GM21515 (cell line): ENCODE results near the gene CCR1.
"Not testable (repeated sequence)": the region's sequence is repeated elsewhere in the genome, so short reads cannot be mapped to it uniquely, and the experiment has no call there.

Source experiments
- ATAC-seq: cut with Tn5 transposase; IDR thresholded peaks from one replicate; pipeline ENCODE4 v1.9.1; 2021; ENCODE audit not compliant: unreplicated experiment

The CCR1 gene

DNA sequence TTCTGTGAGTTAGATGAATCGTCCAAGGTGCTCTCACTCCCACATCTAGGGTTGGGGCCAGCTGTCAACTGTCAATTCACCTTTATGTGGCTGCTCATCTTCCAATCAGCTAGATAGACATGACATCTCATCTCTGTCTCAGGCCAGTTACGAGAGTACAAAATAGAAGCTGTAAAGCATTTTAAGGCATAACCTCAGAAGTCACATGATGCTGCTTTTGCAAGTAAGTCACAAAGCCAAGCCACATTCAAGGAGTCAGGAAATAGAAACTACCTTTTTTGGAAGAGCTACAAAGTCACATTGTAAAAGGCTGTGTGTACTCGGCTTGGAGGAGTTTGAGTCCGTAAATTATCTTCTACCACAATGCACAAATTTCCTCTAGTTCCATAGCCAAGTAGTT, 5.1 kb upstream of the CCR1 start:
- no peak for ATAC-seq

DNA sequence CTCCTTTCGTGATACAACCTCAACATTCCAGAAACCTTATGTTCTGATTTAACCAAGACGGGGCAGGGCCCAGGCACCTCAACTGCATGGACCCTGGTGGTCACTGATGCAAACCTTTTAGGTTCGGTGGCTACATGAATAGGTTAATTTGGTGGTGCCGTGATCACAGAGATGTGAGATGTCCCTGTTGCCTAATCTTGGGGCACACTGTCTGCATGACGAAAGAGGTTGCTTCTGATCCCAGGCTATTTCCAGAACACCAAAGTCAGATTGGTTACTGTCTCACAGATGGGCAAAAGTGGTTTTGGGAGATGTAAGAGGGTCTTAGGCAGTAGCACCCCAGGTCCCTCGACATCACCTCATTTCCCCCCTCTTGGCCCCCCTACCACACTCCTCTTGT, 4.0 kb upstream of the CCR1 start:
- no peak for ATAC-seq

DNA sequence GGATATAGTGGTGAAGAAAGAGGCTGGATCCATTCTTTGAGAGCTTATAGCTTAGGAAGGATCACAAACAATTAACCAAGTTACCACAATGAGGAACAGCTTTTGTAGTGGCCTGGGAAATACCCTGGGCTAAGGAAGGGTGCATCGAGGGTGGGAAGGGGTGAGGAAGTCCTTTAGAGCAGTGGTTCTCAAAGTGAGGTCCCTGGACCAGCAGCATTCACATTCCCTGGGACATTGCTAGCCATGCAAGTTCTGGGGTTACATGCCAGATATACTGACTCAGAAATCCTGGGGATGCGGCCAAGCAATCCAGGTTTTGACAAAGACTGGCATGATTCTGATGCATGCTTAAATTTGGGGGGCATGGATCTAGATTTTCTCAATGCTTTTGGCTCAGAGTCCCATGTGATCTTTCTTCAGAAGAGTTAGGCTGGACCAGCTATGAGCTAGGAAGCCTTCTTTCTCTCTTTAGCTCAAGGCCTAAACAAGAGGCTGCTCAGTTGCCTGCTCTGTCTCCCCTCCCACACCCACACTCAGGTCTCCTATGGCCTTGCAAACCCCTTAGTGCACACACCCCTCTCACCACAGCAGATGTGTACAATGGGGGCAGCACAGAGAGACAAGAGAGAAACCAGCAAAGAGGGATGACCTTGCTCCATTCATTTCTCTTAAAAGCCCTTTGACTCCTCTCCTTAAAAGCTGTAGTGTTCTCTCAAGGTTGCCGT, 1.8 kb upstream of the CCR1 start:
- ATAC-seq, result no peak

DNA sequence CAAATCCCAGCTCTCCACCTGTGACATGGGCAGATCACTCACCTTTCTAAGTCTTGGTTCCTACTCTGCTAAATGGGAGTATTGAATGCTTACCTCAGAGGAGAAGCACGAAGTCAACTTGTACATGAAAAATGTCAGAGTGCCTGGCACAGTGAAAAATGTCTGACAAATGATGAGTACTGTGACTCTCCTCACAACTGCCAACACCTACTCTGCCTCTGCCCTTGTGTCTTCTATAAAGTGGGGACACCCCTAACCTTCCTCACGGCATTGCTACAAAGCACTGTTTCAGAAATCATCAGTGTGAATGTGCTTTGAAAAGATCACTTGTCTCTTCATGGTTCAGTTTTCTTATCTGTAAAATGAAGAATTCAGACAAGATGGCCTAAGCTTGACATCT, 940 bp upstream of the CCR1 start:
- no peak for ATAC-seq

DNA sequence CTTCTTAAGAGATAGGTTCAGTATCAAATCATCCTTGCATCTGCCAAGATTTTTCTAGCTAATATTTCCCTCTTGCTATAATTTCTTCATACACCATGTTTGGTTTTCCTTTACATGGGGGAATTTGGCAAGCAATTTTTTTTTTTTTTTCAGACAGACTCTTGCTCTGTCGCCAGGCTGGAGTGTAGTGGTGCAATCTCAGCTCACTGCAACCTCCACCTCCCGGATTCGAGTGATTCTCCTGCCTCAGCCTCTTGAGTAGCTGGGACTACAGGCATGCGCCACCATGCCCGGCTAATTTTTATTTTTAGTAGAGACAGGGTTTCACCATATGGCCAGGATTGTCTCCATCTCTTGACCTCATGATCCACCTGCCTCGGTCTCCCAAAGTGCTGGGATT, 599 bp downstream of the CCR1 start:
- not testable (repeated sequence) for ATAC-seq

DNA sequence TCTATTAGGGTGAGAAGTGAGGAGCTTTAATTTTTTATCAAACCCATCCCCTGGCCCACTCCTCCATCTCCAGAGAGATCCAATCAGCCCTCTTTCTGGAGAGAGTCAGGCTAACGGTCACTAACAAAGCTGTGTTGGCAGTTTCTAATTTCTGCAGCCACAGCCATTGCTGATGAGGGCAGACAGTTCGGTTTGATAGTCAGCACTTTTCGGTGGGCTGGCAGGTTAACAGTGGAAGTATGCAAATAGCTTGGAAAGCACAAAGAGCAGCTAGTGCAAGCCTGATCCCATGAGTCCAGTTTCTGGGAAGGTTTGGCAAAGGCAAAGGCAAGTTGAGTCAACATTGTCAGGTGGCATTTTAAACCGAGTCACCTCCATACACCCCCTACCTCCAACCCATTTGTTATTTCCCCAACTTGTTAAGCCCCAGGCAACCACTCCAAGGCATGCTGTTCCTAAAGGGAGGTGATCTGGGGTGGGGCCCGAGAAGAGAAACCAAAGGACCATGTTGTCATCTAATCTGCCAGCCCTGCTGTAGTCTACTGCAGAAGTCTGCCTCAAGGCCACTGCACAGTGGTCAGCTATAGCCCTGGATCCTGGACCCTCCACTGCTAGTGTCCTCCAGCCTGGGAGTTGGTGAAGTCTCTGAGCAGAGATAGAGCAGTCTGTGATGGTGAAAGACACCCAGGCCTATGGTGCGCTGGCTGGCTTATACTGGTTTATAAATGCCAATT, 1.7 kb downstream of the CCR1 start:
- ATAC-seq, result no peak

DNA sequence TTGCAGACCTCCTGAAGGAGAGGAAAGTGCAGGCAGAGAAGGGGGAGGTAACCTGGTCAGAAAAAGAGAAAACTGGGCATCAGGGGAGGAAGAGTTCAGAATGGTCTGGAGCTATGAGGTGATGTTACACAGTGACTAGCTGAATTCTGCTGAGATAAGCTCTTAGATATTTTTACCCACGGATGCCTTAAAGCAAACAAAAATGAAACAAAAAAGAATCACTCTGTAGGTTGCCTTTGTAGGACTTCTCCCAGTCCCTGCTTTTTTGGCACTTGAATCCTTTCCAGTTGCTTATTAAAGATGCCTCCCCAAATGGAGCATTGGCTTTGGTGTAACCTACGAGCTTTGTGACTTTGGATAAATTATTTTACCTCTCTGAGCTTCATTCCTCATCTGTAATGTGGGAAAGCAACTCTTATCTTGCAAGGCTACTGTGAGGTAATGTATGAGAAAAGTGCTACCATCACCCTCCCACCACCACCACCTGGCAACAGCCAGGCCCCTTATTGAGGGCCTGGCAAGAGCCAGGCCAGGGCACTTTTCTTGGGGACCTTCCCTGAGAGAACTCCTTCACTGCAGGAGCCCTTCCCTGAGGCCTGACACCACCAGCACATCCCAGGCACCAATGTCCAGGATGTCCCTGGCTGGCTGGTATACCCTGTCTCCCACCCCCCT, 2.7 kb downstream of the CCR1 start:
- ATAC-seq, result no peak

DNA sequence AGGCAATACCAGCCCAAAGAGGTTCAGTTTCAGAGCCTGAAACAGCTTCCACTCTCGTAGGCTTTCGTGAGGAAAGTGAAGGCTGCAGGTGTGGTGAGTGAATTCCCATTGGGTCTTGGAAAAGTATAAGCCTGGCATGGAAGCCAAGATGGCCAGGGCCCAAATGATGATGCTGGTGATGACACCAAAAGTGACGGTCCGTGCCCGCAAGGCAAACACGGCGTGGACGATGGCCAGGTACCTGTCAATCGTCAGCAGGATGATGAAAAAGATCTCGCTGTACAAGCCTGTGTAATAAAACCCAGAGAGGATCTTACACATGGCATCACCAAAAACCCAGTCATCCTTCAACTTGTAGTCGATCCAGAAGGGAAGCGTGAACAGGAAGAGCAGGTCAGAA, 4.4 kb downstream of the CCR1 start:
- no peak for ATAC-seq

DNA sequence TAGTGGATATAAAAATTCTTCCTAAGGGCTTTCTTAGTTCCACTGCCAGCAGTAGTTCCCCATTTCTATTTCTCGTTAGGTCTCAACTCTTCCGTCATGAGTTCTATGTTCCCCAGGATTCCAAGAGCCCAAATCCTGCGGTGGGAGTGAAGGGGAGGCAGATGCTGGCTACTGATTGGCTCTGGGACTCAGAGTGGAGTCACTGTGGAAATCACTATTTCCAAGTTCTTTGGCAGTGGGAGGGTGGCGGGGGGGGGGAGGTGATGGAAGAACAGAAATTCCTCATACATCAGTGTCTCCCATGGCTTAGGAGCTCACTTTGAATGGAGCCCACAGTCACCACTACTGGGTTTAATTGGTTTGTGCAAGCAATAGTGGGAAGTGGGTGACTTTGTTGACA, 5.6 kb downstream of the CCR1 start:
- no peak for ATAC-seq

DNA sequence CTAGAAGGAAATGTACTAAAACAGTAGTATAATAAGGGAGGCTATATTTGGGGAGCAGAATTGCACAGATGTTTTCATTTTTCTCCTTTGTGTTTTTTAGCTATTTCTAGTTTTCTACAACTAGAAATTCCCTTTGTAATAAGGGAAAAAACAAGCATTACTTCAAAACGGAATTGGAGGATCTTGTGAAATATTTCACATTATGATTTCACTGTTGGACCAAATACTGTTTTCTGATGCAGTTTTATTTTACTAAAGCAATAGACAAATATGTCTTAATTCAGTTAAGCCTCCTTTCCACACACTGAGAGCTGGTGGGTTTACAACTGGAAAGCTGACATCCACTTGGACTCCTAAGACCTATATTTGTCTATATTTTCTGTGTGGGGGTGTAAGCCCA, 7.3 kb downstream of the CCR1 start:
- no peak for ATAC-seq

DNA sequence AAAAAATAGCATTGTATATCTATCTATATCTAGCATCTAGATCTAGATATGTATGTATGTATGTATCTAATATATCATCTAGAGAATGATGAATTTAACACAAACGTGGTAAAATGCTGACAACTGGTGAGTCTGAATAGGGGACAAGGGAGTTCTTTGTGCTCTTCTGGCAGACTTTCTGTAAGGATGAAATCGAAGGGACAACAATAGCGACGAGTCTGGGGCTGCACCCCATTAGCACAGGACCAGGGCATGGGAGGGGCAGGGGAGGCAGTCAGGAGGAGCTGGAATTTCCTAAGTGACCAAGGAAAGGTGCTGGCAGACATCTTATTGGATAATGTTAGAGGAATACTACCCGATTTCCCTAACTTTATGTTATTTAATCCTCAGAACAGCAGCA, 7.9 kb downstream of the CCR1 start:
- no peak for ATAC-seq

DNA sequence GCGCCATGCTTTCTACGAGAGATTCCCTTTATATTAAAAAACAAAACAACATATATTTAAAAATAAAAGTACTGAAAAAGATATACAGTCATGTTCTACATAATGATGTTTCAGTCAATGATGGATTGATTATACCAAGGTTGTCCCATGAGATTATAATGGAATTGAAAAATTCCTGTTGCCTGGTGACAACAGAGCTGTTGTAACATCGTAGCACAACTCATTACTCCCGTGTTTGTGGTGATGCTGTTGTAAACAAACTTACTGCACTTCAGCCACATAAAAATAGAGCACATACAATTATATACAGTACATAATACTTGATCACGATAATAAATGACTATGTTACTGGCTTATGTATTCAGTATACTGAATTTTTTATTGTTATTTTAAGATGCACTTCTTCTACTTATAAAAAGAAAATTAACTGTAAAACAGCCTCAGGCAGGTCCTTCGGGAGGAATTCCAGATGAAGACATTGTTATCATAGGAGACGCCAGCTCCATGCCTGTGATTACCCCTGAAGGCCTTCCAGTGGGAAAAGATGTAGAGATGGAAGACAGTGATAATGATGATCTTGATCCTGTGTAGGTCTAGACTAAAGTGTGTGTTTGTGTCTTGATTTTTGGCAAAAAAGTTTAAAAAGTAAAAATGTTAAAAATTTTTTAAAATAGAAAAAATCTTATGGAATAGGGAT, 11.7 kb downstream of the CCR1 start:
- no peak for ATAC-seq

DNA sequence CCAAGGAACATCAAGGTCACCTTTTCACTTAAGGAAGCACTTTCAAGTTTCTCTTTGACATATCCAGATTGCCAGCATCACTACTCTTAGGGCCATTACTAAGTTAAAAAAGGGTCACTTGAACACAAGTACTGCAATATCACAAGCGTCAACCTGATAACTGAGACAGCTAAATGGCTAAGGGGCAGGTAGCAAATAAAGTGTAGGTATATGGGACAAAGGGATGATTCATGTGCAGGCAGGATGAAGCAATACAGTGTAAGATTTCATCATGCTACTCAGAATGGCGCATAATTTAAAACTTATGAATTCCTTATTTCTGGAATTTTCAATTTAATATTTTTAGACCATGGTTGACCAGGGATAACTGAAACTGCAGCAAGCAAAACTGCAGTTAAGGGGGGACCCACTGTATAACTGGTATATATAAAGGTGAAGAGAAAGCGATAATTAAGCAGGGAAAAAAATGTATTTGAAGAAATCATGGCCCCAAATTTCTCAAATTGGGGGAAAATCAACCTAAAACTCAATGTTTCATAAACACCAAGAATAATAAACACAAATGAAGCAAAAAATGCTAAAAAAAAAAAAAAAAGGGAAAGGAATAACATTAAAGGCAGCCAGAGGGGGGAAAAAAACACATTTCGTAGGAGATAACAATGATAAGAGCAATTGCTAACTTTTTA, 13.1 kb downstream of the CCR1 start:
- ATAC-seq, result no peak

DNA sequence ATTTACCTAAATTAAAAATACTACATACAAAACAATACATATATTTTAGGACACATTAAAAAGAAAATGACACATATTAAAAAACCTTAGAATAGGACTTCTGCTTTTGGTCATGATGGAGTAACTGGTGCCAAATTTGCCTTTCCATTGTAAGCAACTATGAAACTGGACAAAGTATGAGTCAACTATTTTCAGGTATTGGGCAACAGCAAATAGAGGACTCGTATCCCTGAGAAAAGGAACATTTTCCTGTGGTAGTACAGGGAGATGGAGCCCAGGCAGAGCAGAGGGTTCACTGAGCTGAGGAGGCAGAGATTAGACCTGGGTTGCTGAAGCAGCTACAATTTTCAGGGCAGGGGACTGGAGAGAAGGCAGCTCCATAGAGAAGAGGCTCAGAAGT, 14.7 kb downstream of the CCR1 start:
- ATAC-seq, result no peak

DNA sequence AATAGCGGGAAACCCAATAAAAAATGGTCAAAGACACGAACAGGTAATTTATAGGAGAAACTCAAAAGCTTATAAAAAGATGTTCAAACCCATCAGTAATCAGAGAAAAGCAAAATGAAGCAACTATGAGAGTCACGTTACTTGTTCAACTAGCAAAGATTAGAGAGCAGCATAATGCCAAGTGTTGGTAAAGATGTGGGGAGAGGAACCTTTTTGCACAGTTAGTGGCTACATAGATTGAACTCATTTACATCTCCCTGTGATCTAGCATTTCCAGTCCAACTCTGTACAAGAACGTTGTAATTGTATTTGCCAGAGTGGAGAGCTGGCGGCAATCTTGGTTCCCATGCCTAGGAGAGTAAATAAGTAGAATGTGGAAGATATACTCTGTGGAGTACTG, 15.2 kb downstream of the CCR1 start:
- ATAC-seq, result no peak

DNA sequence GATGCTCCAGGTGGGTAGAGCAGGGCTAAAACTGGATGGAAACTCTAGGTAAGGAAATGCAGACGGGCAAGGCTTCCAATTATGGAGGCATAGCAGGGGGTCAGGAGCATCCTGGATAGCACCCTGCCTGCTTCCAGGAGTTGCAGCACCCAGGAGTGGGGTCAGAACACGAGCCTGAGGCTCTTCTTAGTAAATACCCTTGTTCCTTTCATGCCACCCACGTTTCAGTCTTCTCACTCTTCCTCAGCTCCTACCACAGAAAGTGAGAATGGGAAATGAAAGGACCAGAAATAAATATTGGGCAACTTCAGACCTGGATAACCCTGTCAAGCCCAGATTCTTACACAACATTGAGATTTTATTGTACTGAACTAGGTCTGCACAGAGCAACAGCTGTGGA, 16.4 kb downstream of the CCR1 start:
- ATAC-seq, result no peak

DNA sequence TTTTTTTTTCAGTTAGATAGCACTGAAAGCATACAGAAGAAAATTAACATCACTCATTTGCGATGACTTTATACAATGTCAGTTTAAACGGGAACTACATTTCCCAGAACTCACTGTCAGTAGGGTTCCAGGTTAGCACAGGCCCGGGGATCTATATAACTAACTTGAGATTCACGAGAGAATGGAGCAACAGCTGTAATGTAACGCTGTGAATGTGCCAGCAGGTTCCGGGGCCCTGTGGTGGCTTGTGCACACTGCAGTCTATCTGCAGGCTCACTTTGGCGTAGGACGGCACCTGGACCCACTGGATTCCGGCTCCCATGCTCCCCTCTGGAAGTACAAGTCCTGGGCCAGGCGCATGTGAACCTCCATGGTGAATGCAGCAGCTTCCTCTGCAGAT, 19.4 kb downstream of the CCR1 start:
- no peak for ATAC-seq

DNA sequence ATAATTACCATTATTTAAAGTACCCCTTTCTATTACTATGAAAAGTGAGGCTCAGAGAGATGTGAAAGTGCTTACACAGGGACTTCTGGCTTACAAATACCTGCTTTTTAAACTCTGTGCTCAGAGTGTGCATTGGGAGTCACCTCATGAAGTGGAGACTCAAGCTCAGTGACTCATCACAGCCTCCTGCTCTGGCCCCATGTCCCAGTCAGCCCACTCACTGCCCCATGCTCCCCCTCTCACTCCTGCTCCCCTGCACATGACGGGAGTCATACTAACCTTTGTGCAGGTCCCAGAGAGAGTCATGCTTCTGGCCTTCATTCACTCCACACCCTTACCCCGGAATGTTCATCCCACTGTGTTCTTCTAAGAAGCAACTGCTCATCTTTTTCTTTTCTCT, 20.2 kb downstream of the CCR1 start:
- ATAC-seq, result no peak

DNA sequence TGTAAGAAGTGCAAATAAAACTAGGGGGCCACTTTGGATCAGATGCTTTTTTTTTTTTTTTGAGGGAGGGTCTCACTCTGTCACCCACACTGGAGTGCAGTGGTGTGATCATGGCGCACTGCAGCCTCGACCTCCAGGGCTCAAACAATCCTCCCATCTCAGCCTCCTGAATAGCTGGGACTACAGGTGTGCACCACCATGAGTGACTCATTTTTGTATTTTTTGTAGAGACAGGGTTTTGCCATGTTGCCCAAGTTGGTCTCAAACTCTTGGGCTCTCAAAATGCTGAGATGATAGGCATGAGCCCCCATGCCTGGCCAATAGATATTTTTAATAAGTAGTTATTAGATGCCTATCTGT, 20.8 kb downstream of the CCR1 start:
- peak; percentile 16 for ATAC-seq

DNA sequence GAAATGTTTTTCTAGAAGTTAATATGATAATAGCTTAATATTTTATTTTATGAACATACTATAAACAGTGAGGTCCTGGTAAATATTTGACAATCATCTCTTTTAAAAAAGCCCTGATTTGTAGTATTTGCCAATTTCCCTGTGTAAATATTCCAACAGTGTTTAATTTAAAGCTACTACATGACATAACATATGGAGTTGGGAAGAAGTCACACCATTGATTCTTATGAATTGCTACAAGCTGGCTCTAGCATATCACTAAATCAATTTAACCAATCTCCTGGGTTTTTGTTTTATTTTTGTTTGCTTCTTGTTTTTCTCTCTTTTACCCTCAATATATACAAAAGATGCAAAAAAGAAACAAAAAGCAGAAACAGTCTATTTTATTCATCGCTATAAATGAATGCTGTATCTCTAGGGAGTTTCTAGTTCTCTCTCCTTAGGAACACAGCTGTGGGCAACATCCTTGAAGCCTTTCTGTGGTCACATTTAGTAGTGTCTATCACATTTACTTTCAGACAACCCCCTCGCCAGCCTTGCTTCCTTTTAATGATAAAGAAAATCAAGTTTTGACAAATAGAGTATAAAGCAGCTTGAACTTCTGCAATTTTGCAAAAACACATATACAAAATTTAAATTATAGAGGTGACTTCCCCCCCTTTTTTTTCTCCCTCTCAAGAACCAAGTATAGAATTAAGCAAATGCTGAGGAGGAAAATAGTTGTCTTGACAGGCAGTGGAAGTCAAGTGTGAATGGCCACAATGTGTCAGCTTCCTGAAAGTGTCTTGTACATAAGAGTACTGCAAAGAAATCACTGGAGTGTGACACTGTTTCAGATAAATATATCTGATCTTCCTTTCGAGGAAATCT, 21.4 kb downstream of the CCR1 start:
- peak; percentile 73 for ATAC-seq
